GM23248 (cell line): ENCODE results near the gene DENND1A. TPM values are rescaled to one million over a fixed set of nuclear protein-coding genes. Genes with fewer than 3 reads are reported as not detected.

Experiments
- DNase-seq: peaks from one replicate; pipeline ENCODE4 v3.0.0-alpha.2; 2015
- H2AFZ ChIP-seq: fragments of 200-600 bp; sonication (generic); 2 replicates; pipeline ENCODE4 v1.6.1; 2016; ENCODE audit warnings: antibody characterized with exemption
- H3F3A ChIP-seq: fragments of 200-600 bp; sonication (generic); 2 replicates; pipeline ENCODE4 v1.6.1; 2016; ENCODE audit warnings: mild to moderate bottlenecking, antibody characterized with exemption, mixed run types; ENCODE audit not compliant: insufficient read depth
- H3K27ac ChIP-seq: fragments of 200-600 bp; sonication (generic); 2 replicates; pipeline ENCODE4 v1.5.1; 2016; ENCODE audit warnings: mild to moderate bottlenecking
- H3K27me3 ChIP-seq: fragments of 200-600 bp; sonication (generic); replicated peaks from 2 replicates; pipeline ENCODE4 v1.6.1; 2016; ENCODE audit warnings: mild to moderate bottlenecking; ENCODE audit not compliant: insufficient read depth
- H3K36me3 ChIP-seq: fragments of 200-600 bp; sonication (generic); 2 replicates; pipeline ENCODE4 v1.6.1; 2016; ENCODE audit warnings: low read depth, mild to moderate bottlenecking
- H3K4me1 ChIP-seq: fragments of 200-600 bp; sonication (generic); 2 replicates; pipeline ENCODE4 v1.6.1; 2016; ENCODE audit warnings: mild to moderate bottlenecking; ENCODE audit not compliant: insufficient read depth
- H3K4me2 ChIP-seq: fragments of 200-600 bp; sonication (generic); one replicate; pipeline ENCODE4 v1.6.1; 2016; ENCODE audit warnings: mild to moderate bottlenecking; ENCODE audit not compliant: unreplicated experiment
- H3K4me3 ChIP-seq: fragments of 200-600 bp; sonication (generic); 2 replicates; pipeline ENCODE4 v1.5.1; 2016; ENCODE audit warnings: mild to moderate bottlenecking
- H3K79me2 ChIP-seq: fragments of 200-600 bp; sonication (generic); 2 replicates; pipeline ENCODE4 v1.6.1; 2016; ENCODE audit warnings: mild to moderate bottlenecking; ENCODE audit not compliant: insufficient read depth
- H3K9ac ChIP-seq: fragments of 200-600 bp; sonication (generic); 2 replicates; pipeline ENCODE4 v1.6.1; 2016; ENCODE audit warnings: mild to moderate bottlenecking
- H3K9me2 ChIP-seq: fragments of 200-600 bp; sonication (generic); 2 replicates; pipeline ENCODE4 v1.6.1; 2016; ENCODE audit warnings: mixed run types, mild to moderate bottlenecking, moderate library complexity; ENCODE audit not compliant: insufficient read depth
- H3K9me3 ChIP-seq: fragments of 200-600 bp; sonication (generic); one replicate; pipeline ENCODE4 v1.6.1; 2017; ENCODE audit warnings: low read depth
- H4K20me1 ChIP-seq: fragments of 200-600 bp; sonication (generic); 2 replicates; pipeline ENCODE4 v1.6.0; 2016; ENCODE audit not compliant: insufficient read depth
- EZH2 ChIP-seq: fragments of 200-600 bp; sonication (generic); IDR thresholded peaks from 2 replicates; pipeline ENCODE4 v1.6.1; 2018; ENCODE audit warnings: antibody characterized with exemption, mild to moderate bottlenecking; ENCODE audit not compliant: insufficient read depth, poor library complexity, severe bottlenecking
- EZH2phosphoT487 ChIP-seq: fragments of 200-600 bp; sonication (generic); IDR thresholded peaks from 2 replicates; pipeline ENCODE4 v1.6.1; 2018; ENCODE audit warnings: antibody characterized with exemption, moderate library complexity, mild to moderate bottlenecking, low read depth; ENCODE audit not compliant: insufficient read depth
- WGBS, 2 experiments: methylation state at CpG; one replicate each; pipeline ENCODE4 v1.1.6; 2015 to 2017; ENCODE audit warnings: low lambda C conversion rate in 2 of 2, low coverage in 1 of 2; ENCODE audit errors: missing lambda C conversion rate in 2 of 2; 5-methylcytosine and 5-hydroxymethylcytosine counted together
- in situ Hi-C: fragments of 300-500 bp; cut with MboI; formaldehyde crosslinking; loops from 2 replicates; pipeline ENCODE4 v1.15.0; 2020
- polyA plus RNA-seq: library from polyadenylated mRNA; unstranded; fragments of >200 nt; fragmentation: Nextera tagmentation; extraction: Ambion mirVana; gene quantifications from 2 replicates; pipeline ENCODE4 v1.2.1, GENCODE V29; 2016
- total RNA-seq: library from RNA; depleted of rRNA; stranded (reverse); fragments of >200 nt; shearing (Covaris generic); gene quantifications from 2 replicates; pipeline ENCODE4 v1.2.3, GENCODE V29; 2014

Gene DENND1A
- total and polyA plus RNA-seq, 2 experiments from 2014 or later = 13.2 to 16.4 TPM

- in situ Hi-C loops = no loop called here
- Histone ChIP-seq H3K9ac (no peak overlapping the region), H3K36me3 (no peaks in the 10 kb centered on the region), H3K9me2 (no peaks in the 10 kb centered on the region), H3K4me2 (no peak overlapping the region), H3K9me3 (no peaks in the 10 kb centered on the region), H2AFZ (no peak overlapping the region), H4K20me1 (no peaks in the 10 kb centered on the region), H3K79me2 (no peaks in the 10 kb centered on the region), H3K4me3 (no peak overlapping the region), H3F3A (peaks cover 12% of the 10 kb centered on the region; the same call in 1 of the 2 replicates), H3K27me3 (no peaks in the 10 kb centered on the region), H3K27ac (no peak overlapping the region), H3K4me1 (peaks cover 25% of the 10 kb centered on the region)
- TF ChIP-seq EZH2 (no peak), EZH2phosphoT487 (no peak)
- WGBS, 2 experiments = 80% methylated on average over 32 of the region's 32 CpGs
- DNase-seq = no peak
Observed at GRCh38 chr9:123339666-123340510, 590.0 kb downstream of the DENND1A start.

GRCh38 chr9:123338710-123339665 lies 590.9 kb downstream of the DENND1A start:
- 80 to 82% methylated on average over 33 to 35 of the region's 35 CpGs for WGBS, 2 experiments
- H4K20me1 ChIP-seq = no peaks in the 10 kb centered on the region
- no peak overlapping the region for H2AFZ ChIP-seq
- H3K36me3 ChIP-seq = no peaks in the 10 kb centered on the region
- H3K79me2 ChIP-seq = no peaks in the 10 kb centered on the region
- H3F3A ChIP-seq = peaks cover 12% of the 10 kb centered on the region; the same call in 1 of the 2 replicates
- in situ Hi-C loops = no loop called here
- H3K4me2 ChIP-seq = no peak overlapping the region
- TF ChIP-seq EZH2 (no peak), EZH2phosphoT487 (no peak)
- no peaks in the 10 kb centered on the region for H3K27me3 ChIP-seq
- DNase-seq = no peak
- no peak overlapping the region for H3K4me3 ChIP-seq
- H3K4me1 ChIP-seq = peaks cover 25% of the 10 kb centered on the region
- H3K27ac ChIP-seq = no peak overlapping the region
- no peaks in the 10 kb centered on the region for H3K9me2 ChIP-seq
- no peak overlapping the region for H3K9ac ChIP-seq
- H3K9me3 ChIP-seq = no peaks in the 10 kb centered on the region

- in situ Hi-C loops = no loop called here
- no peak for DNase-seq
- H2AFZ ChIP-seq = no peak overlapping the region
Observed at GRCh38 chr9:123337971-123338370, 592.0 kb downstream of the DENND1A start.

GRCh38 chr9:123336959-123337358 lies 593.0 kb downstream of the DENND1A start:
- Histone ChIP-seq H3K27ac (no peak overlapping the region), H3K9ac (no peak overlapping the region), H3K4me2 (no peak overlapping the region), H3K36me3 (no peaks in the 10 kb centered on the region), H2AFZ (no peak overlapping the region), H3K4me1 (peaks cover 19% of the 10 kb centered on the region), H3K79me2 (no peaks in the 10 kb centered on the region), H3K9me3 (no peaks in the 10 kb centered on the region), H4K20me1 (no peaks in the 10 kb centered on the region), H3K27me3 (no peaks in the 10 kb centered on the region), H3K4me3 (no peak overlapping the region), H3K9me2 (no peaks in the 10 kb centered on the region), H3F3A (peaks cover 18% of the 10 kb centered on the region; the same call in 1 of the 2 replicates)
- in situ Hi-C loops = no loop called here
- TF ChIP-seq EZH2phosphoT487 (no peak), EZH2 (no peak)
- DNase-seq = no peak

More at GRCh38 chr9:123337971-123338370, 592.0 kb downstream of the DENND1A start:
- Histone ChIP-seq H3K27ac (no peak overlapping the region), H4K20me1 (no peaks in the 10 kb centered on the region), H3K79me2 (no peaks in the 10 kb centered on the region), H3K9ac (no peak overlapping the region), H3K4me2 (no peak overlapping the region), H3K36me3 (no peaks in the 10 kb centered on the region), H3F3A (peaks cover 12% of the 10 kb centered on the region; the same call in 1 of the 2 replicates), H3K9me3 (no peaks in the 10 kb centered on the region), H3K27me3 (no peaks in the 10 kb centered on the region), H3K4me3 (no peak overlapping the region), H3K4me1 (peaks cover 16% of the 10 kb centered on the region), H3K9me2 (no peaks in the 10 kb centered on the region)
- TF ChIP-seq EZH2phosphoT487 = no peak
- WGBS, 2 experiments = 86 to 89% methylated on average over 4 of the region's 4 CpGs
